Cardiac fibroblast (primary cell): Measurements from ENCODE around the gene LGALS1.
A peak's percentile ranks its signal among the peaks of the same experiment; 100 is the strongest.

ENCODE experiments used
- DNase-seq, 2 donors: peaks; one replicate each; pipeline versions ENCODE4 v3.0.0 to v3.0.0-alpha.2; 2010; ENCODE audit warnings: low read depth in 2 of 2
- H3K4me3 ChIP-seq, 2 donors: replicated peaks in 1 of 2; 1 replicate in 1 of 2; 2 replicates in 1 of 2; pipeline ENCODE4 v1.5.1; 2011; ENCODE audit warnings: low read depth in 2 of 2, low read length in 2 of 2, mild to moderate bottlenecking in 2 of 2, moderate library complexity in 1 of 2
- TF ChIP-seq, protein P1 (sequence below): IDR thresholded peaks from one replicate; pipeline ENCODE4 v1.5.1; 2011; ENCODE audit warnings: low read depth, mild to moderate bottlenecking, low read length, inconsistent platforms

Gene LGALS1

DNA sequence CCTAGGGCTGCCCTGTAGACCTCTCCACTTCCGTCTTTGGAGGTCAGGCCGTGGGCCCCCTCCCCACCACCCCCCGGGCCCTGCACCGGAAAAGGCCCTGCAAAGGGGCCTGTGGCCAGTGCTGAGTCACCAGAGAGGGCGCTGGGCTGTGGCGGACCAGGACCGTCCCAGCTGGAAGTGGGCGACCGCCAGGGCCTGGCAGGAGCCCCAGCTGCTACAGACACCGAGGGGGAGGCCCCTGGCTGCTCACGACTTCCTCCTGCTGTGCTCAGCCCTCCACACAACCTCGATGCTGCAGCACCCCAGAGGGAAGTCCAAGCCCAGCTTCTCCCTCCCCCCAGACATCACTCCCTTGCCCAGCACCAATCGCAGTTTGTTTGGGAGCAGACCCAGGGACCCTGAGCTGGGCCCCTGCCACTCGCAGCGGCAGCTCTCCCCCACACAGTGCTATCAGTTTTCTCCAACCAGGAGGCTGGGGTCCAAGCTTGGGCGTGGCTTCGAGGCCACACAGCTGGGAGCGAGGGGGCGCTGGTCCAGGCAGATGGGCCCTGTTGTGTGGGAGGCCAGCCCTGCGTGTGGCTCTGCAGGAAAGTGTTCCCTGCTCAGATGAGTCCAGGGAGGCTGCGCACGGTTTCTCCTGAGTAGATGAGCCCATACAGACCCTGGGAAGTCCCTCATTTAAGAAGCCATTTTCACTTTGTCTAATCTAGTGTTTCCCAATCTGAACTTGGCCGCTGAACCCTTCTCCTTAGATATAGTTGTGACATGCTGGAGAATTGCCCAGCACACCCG lies 41.6 kb upstream of the LGALS1 start:
- peak overlapping the region in 1 of 2 donors; percentile 8 for H3K4me3 ChIP-seq
- TF ChIP-seq, protein P1, sequence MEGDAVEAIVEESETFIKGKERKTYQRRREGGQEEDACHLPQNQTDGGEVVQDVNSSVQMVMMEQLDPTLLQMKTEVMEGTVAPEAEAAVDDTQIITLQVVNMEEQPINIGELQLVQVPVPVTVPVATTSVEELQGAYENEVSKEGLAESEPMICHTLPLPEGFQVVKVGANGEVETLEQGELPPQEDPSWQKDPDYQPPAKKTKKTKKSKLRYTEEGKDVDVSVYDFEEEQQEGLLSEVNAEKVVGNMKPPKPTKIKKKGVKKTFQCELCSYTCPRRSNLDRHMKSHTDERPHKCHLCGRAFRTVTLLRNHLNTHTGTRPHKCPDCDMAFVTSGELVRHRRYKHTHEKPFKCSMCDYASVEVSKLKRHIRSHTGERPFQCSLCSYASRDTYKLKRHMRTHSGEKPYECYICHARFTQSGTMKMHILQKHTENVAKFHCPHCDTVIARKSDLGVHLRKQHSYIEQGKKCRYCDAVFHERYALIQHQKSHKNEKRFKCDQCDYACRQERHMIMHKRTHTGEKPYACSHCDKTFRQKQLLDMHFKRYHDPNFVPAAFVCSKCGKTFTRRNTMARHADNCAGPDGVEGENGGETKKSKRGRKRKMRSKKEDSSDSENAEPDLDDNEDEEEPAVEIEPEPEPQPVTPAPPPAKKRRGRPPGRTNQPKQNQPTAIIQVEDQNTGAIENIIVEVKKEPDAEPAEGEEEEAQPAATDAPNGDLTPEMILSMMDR: peak; percentile 23
- DNase-seq: peak; percentile 69 to 95

DNA sequence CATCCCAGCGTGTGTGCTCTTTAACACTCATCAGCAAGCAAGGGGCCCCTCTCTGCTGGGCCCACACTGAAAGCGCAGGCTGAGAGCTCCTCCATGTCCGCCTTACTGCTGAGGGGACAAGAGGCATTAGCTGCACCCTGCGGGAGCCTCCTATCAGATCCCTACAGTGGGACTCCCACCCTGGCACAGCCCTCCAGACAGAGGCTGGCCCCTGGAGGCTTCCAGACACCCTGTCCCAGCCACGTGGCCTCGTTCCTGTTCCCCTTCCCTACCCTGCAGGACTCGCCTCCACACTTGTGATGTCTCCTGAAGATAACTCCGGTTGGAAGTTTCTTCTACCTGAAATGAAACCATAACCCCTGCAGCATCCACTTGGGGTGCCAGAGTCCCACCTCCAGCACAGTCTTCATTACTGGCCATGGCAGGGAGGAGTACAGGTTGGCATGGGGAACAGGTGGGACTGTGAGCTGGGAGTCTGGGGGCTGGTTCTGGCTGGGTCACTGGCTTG lies 41.0 kb upstream of the LGALS1 start:
- no peak overlapping the region for H3K4me3 ChIP-seq
- DNase-seq: no peak
- TF ChIP-seq, protein P1: peak; percentile 26

DNA sequence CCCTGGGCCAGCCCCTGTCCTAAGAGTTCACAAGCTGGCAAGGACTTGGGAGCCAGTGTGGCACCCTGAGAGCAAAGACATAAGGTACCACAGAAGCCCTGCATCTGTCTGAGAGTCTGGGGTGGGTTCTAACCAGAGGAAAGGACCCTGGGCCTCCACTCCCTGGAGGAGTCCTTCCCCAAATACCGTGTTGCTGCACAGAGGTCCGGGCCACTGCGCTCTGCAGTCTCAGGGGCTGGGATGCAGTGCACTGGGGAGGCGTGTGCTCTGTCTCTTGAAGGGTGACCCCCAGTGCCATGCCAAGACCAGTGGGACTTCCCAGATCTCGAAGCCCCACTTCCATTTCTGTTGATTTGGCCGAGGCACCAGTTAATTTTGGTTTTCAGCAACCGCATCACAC lies 40.3 kb upstream of the LGALS1 start:
- TF ChIP-seq, protein P1: no peak
- no peak overlapping the region for H3K4me3 ChIP-seq
- DNase-seq: no peak

DNA sequence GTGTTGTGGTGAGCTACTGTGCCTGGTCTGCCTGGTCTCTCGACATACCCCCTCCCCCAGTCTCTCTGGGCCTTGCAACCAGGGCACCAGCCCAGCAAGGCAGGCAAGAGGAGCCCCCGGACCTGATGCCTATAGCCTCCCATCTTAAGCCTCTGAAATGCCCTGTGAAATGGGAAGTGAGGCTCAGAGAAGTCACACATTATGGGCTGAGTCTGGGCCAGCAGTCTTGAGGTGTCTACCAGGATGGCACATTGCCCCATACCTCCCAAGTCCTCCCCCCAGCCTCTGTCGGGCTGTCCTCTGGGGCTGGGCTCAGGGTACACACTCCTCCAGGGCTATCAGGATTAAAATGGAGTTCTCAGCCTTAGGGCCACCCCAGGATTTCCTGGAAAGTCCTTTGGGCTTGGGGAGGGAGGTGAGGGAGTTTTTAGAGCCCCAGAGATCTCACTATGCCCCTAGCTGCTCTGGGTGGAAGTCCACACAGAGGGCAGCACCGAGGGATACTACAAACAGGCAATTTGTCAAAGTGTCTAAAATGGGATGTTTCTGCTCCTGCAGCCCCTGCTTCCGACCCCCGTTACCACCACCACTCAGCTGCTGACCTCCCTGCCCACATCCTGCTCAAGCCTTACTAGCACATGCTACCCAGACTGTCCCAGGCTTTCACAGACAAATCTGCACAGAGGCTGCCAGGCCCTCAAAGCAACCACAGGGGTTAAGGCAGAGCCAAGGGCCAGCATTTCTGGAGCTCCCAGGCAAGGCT lies 39.1 kb upstream of the LGALS1 start:
- peak; percentile 10 to 89 for DNase-seq
- H3K4me3 ChIP-seq: no peak overlapping the region
- TF ChIP-seq, protein P1: peak; percentile 41

DNA sequence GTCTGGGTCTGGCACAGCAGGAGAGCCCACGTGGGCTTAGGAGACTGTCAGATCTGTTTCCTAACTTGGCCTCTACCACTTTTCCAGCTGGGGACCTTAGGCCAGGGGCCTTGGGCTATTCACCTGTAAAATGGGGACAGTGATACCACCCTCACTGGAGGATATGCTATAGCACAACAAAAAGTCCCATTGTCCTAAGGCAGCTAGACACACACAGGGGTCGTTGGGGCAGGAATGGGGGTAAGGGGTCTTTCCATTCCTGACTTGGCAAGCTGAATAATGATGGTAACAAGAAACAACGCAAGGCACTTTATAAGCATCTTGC lies 38.5 kb upstream of the LGALS1 start:
- no peak overlapping the region for H3K4me3 ChIP-seq
- TF ChIP-seq, protein P1: no peak
- DNase-seq: no peak

DNA sequence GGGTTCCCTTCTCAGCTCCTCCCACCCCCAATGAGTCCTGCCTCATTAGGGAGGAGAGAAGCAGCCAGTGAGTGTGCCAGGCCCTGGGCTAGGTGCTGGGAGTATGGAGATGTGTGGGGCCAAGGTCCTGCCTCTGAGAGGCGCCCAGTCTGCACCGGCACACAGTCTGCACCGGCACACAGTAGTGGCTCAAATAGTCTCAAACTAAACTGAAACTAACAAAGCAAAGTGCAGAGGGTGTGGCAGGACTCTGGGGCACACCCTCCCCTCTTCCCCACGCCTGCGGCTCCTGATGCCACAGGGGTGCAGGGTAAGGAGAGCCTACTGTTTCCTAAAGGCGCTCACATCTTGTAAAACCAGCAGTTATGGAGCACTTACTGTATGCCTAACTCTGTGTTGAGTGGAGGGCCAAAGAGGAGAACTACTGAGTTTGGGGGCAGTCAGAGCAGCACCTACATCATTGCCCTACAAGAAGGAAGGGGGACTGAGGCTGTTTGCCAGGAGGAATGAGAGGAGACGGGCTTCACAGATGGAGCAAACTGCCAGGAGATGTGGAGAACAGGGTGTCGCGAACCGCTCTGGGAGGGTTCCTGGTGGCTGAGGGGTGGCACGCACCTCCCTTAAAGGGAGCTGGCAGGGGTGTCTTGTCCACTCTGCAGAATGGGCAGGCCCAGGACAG lies 36.9 kb upstream of the LGALS1 start:
- TF ChIP-seq, protein P1: no peak
- H3K4me3 ChIP-seq: peak overlapping the region in 1 of 2 donors; percentile 62
- no peak for DNase-seq
